Endothelial cell of umbilical vein (primary cell): ENCODE results near the gene HSD17B13. TPM values are rescaled to one million over a fixed set of nuclear protein-coding genes. Genes with fewer than 3 reads are reported as not detected.

Experiments
- microRNA-seq: library from miRNA; unstranded; fragments of <30 nt; microRNA quantifications from one replicate; pipeline ENCODE4 v1.2.0, GENCODE V29; 2021; ENCODE audit warnings: borderline number of aligned reads, borderline replicate concordance
- polyA plus RNA-seq, 4 experiments: library from polyadenylated mRNA; depleted of rRNA in 3 of 4; stranded (reverse) in 3 of 4; unstranded in 1 of 4; fragments of >200 nt; gene quantifications; 2 replicates each; pipeline versions ENCODE4 v1.2.1 to v1.2.3, GENCODE V29; 2011 to 2012; ENCODE audit warnings: missing spikeins in 1 of 4
- small RNA-seq: library from RNA; depleted of rRNA; stranded (forward); fragments of <200 nt; gene quantifications from one replicate; pipeline ENCODE3, GENCODE V24; 2012; ENCODE audit warnings: low replicate concordance, low read depth; ENCODE audit not compliant: insufficient read depth, insufficient read length
- total RNA-seq: library from RNA; stranded (reverse); gene quantifications from 2 replicates; pipeline ENCODE4 v1.2.3, GENCODE V29; 2021

Gene HSD17B13
- total and polyA plus RNA-seq, 2 donors (not counting 3 experiments of a cell fraction or from before 2014, with no cell fraction given) = 0.07 TPM; not detected in 1

Small RNAs within 50 kb of the gene (microRNA-seq; reads per million reads assigned to microRNA genes)
- gene MIR5705 = not detected

Small RNAs within 50 kb of the gene (small RNA-seq; reads per million reads assigned to genes)
- gene MIR5705 = not detected

Other genes starting within 250 kb of the HSD17B13 start
- gene KLHL8, start 102.3 kb downstream of the HSD17B13 start, total RNA-seq = 9.0 and 9.6 TPM in 2 replicates
- gene KLHL8, start 102.3 kb downstream of the HSD17B13 start, polyA plus RNA-seq = 1.3 and 1.7 TPM in 2 replicates
- gene HSD17B11, start 68.3 kb upstream of the HSD17B13 start, total RNA-seq = 16.0 and 21.1 TPM in 2 replicates
- 7.5 and 10.7 TPM in 2 replicates for gene HSD17B11, start 68.3 kb upstream of the HSD17B13 start, polyA plus RNA-seq
- gene NUDT9, start 99.7 kb upstream of the HSD17B13 start, total RNA-seq = 25.0 and 26.0 TPM in 2 replicates
- 11.2 and 15.3 TPM in 2 replicates for gene NUDT9, start 99.7 kb upstream of the HSD17B13 start, polyA plus RNA-seq
- gene SPARCL1, start 206.5 kb upstream of the HSD17B13 start, total RNA-seq = not detected in 2 replicates
- not detected in 2 replicates for gene SPARCL1, start 206.5 kb upstream of the HSD17B13 start, polyA plus RNA-seq